Caki2 (cell line): ENCODE measurements around the gene SLC13A1. TPM values are rescaled to one million over a fixed set of nuclear protein-coding genes. Genes with fewer than 3 reads are reported as not detected.
"Not testable (repeated sequence)": the region's sequence is repeated elsewhere in the genome, so short reads cannot be mapped to it uniquely, and the experiment has no call there.

Experiments used
- DNase-seq: peaks from one replicate; pipeline ENCODE4 v3.0.0-alpha.2; 2015; ENCODE audit warnings: low read depth
- in situ Hi-C: cut with HindIII; loops from 2 replicates; pipeline ENCODE4 v1.10.0; 2016; ENCODE audit warnings: low sequenced_read_pairs, low pct_unique_long_range_greater_than_20kb, mixed read lengths
- total RNA-seq: library from RNA; depleted of rRNA; stranded (reverse); fragments of >200 nt; shearing (Covaris generic); gene quantifications from 2 replicates; pipeline ENCODE4 v1.2.3, GENCODE V29; 2014; ENCODE audit warnings: low replicate concordance; rRNA removed

Gene SLC13A1, protein sequence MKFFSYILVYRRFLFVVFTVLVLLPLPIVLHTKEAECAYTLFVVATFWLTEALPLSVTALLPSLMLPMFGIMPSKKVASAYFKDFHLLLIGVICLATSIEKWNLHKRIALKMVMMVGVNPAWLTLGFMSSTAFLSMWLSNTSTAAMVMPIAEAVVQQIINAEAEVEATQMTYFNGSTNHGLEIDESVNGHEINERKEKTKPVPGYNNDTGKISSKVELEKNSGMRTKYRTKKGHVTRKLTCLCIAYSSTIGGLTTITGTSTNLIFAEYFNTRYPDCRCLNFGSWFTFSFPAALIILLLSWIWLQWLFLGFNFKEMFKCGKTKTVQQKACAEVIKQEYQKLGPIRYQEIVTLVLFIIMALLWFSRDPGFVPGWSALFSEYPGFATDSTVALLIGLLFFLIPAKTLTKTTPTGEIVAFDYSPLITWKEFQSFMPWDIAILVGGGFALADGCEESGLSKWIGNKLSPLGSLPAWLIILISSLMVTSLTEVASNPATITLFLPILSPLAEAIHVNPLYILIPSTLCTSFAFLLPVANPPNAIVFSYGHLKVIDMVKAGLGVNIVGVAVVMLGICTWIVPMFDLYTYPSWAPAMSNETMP
- not detected in 2 replicates for total RNA-seq

DNA sequence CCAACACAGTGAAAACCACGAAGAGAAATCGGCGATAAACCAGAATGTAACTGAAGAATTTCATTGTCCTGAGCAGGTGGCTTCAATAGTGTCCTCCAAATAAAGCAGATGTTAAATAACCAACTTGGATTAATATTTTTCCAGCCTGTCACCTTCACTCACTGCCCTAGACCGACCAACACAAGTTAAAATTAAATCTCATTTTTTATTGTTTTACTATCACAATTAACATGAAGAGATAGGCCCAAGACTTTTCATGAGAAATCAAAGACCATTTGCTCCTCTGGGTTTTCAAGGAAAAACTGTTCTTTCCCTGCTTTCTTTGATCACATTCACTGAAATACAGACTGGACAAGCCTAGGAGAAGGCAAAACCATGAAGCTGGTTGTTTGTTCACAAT lies at the start of gene SLC13A1:
TSS of gene SLC13A1 (minus strand) at position 87 of the 400 bp plus-strand sequence. CDS start at position 64, 23 bp downstream.
- in situ Hi-C loops, result no loop called here
- DNase-seq, result no peak

DNA sequence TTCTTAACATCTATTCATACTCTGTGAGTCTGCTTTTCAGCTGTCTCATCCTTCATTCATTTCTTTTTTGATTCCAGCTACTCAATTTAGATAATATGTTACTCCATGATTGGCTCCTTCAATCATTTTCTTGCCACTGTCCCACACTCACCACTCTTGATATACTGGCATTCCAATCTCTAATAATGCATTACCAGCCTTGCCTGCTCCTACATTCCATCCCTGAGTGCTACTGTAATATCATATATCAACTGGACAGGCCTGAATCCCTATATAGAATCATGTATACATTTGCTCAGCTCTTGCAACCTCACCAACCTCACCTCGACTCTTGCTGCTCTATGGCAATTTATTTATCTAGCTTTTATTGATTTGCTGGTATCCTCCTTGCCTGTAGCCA lies 45.0 kb upstream of the SLC13A1 start:
- DNase-seq, result no peak
- in situ Hi-C loops, result no loop called here

DNA sequence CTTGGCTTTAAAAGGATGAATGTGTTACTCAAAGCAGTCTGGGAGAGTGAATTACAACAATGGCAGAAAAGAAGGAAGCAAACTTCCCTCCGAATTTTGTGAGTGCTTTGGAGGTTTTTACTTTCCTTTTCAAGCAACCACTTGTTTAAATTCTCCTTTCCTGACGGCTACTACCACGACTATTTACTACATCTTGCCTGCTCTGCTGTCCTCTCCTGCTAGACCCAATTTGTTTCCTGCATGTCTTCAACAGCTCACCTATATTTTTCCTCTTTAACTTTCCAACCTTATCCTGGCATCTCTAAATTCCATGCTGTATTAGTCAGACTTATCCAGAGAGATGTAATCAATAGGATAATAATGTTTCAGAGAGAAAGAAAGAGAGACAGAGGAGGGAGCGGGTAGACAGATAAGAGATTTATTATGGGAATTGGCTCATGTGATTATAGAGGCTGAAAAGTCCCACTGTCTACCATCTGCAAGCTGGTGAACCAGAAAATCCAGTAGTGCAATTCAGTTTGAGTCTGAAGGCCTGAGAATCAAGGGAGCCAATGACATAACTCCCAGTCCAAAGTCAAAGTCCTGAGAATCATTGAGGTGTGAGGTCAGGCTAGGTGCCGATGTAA lies 42.8 kb upstream of the SLC13A1 start:
- in situ Hi-C loops, result no loop called here
- DNase-seq, result peak; percentile 79

GRCh38 chr7:123241809-123242208 lies 42.0 kb upstream of the SLC13A1 start:
- in situ Hi-C loops, result no loop called here
- DNase-seq, result no peak

DNA sequence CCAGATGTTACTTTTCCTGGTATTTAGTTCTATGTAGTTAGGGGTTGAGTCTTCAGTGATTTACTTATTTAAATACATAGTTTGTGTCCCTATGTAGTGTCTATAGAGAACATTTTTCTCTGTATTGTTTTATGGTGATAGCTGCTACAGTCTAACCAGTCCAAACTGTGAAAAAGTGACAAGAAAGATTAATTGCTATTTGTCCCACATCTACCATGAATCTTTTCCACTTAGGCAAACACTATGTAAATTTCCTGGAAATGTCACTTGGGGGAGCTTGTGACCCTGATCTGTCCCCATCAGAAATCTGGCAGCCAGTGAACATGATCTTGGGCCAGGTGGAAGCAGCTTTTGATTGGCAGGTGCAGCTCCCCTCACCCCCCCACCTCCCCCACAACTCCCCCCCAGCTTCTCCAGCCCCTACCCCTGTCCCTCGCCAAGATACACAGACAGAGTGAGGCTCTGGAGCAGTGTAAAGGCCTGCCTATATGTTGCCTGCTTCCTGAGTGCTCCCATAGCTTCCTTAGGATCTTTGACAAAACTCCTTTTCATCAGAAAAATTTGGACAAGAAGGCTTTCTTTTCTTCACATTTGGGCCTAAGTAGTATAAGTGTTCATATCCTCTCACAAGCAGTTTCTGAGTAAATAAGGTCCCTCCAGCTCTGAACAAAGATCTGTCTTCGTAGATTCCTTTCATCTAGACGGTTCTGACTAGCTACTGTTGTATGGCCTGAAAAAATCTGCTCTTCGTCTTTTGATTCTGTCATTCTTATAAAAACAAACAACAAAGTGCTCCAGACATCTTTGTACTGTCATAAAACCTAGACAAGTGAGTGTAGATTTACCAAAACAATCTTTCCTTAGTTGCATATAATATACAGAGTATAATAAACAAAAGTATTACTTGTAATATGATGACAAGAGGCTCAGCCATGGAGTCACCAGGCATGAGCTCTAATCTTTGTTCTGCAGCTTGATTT lies 31.5 kb upstream of the SLC13A1 start:
- no peak for DNase-seq
- in situ Hi-C loops, result no loop called here

GRCh38 chr7:123230603-123231002 lies 30.8 kb upstream of the SLC13A1 start:
- in situ Hi-C loops, result no loop called here

GRCh38 chr7:123230147-123230546 lies 30.4 kb upstream of the SLC13A1 start:
- DNase-seq, result no peak
- in situ Hi-C loops, result no loop called here

More at GRCh38 chr7:123230603-123231002, 30.8 kb upstream of the SLC13A1 start:
- no peak for DNase-seq

GRCh38 chr7:123229426-123229825 lies 29.7 kb upstream of the SLC13A1 start:
- DNase-seq, result no peak
- in situ Hi-C loops, result no loop called here

GRCh38 chr7:123227666-123228065 lies 27.9 kb upstream of the SLC13A1 start:
- DNase-seq, in situ Hi-C loops: not testable (repeated sequence)

DNA sequence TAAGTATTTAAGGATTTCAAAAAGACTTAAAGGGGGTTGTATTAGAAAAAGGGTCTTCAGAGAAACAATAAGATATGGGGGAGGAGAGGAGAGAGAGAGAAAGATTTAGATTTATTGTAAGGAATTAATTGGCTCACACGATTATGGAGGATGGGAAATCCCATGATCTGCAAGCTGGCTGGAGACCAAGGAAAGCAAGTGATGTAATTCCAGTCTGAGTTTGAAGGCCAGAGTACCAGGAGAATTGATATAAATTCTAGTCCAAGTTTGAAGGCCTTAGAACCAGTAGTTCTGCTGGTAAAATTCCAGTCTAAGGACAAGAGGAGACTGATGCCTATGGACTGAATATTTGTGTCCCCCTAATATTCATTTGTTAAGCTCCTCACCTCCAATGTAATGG lies 20.6 kb upstream of the SLC13A1 start:
- DNase-seq, result peak; percentile 12
- in situ Hi-C loops, result no loop called here

- no peak for DNase-seq
- in situ Hi-C loops, result no loop called here
These were observed 19.1 kb upstream of the SLC13A1 start for GRCh38 chr7:123218866-123219265.

DNA sequence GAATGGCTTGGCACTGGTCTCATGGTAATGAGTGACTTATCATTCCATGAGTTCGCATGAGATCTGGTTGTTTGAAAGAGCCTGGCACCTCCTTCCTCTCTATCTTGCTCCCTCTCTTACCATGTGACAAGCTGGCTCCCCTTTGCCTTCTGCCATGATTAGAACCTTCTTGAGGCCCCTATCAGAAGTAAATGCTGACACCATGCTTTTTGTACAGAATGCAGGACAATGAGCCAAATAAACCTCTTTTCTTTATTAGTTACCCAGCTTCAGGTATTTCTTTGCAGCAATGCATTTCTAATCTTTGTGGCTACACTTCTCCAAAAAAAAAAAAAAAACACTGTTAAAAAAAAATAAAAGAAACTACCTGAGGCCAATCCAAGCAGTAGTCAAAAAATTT lies 17.1 kb upstream of the SLC13A1 start:
- in situ Hi-C loops, result no loop called here

GRCh38 chr7:123215350-123215749 lies 15.6 kb upstream of the SLC13A1 start:
- in situ Hi-C loops, result no loop called here
- no peak for DNase-seq

More for the DNA sequence above, 17.1 kb upstream of the SLC13A1 start:
- DNase-seq, result no peak

DNA sequence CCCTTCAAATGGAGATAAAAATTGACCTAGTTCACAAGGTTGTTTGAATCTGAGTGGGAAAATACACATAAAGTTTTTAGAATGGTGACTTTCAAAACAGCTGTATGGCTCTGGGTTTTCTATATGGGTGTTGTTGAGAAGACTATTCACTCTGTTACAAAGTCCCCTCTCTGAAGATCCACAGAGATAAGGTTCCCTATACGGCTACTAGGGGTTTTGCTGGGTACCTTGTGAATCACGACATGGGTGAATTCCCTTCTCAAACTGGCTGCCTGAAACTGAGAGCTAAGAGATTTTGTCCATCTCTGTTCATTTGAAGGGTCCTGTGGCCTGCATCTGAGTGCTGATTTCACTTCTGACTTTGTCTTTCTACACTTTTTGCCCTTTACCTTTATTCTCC lies 11.8 kb upstream of the SLC13A1 start:
- in situ Hi-C loops, result no loop called here
- no peak for DNase-seq

DNA sequence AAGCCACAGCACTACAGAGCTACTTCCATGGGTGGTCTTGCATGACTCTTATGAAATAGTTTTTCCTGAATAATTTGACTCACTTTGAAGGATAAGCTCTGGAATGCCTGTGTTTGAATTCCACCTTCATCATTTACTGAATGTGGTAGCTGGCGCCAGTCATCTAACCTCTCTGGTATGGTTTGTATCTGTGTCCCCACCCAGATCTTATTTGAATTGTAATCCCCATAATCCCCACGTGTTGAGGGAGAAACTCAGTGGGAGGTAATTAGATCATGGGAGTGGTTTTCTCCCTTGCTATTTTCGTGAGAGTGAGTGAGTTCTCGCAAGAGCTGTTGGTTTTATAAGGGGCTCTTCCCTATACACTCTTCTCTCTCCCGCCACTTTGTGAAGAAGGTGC lies 11.2 kb upstream of the SLC13A1 start:
- DNase-seq, result no peak
- in situ Hi-C loops, result no loop called here

DNA sequence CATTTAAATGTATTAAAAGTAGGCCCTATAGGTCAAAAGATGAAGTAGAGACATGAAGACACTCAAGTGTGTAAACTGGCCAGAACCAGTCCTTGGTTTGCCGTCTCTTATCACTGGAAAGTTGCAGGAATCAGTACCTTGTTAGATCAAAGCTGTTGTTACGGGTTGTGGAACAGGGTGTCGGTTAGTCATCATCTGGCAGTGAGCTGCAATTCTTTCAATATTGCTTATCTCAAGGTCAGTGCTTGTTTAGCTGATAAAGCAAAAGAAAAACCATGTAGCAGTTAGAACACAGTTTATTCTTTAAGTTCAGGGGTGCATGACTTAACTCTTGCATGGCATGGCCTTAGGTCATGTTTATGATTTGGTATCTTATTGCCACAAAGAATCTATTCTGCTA lies 10.0 kb upstream of the SLC13A1 start:
- DNase-seq, result no peak
- in situ Hi-C loops, result no loop called here

GRCh38 chr7:123208793-123209192 lies 9.0 kb upstream of the SLC13A1 start:
- in situ Hi-C loops, result no loop called here
- DNase-seq, result no peak

GRCh38 chr7:123204206-123204835 lies 4.6 kb upstream of the SLC13A1 start:
- no peak for DNase-seq
- in situ Hi-C loops, result no loop called here
